GM12878 (cell line): Measurements from ENCODE around the gene PIPOX. TPM values are rescaled to one million over a fixed set of nuclear protein-coding genes. Genes with fewer than 3 reads are reported as not detected.

Experiments used
- ATAC-seq: fragments of 200-7000 bp; cut with Tn5 transposase; 3 replicates; pipeline ENCODE4 v1.9.1; 2020; ENCODE audit warnings: mild to moderate bottlenecking, moderate library complexity
- BruUV-seq: library from RNA; stranded (reverse); fragments of 400-500 nt; replicated peaks from 2 replicates; lab custom pipeline; 2021; lab: Mats Ljungman, UMichigan
- CTCF ChIA-PET: fragments of 300-600 bp; sonication (Branson Sonifier 250); formaldehyde crosslinking; extraction: SDS; loops from one replicate; lab custom pipeline; 2021; ENCODE audit warnings: inconsistent platforms; lab: Yijun Ruan, JAX
- POLR2A ChIA-PET: fragments of 350-600 bp; formaldehyde crosslinking; extraction: SDS; loops from one replicate; lab custom pipeline; 2021; ENCODE audit warnings: inconsistent platforms; lab: Charles Lee
- RAD21 ChIA-PET: fragments of 300-600 bp; sonication (Branson Sonifier 250); formaldehyde crosslinking; loops from one replicate; lab custom pipeline; 2023; ENCODE audit warnings: antibody characterized with exemption; ENCODE audit not compliant: unreplicated experiment; lab: Charles Lee
- SMC1A ChIA-PET: fragments of 300-600 bp; sonication (Branson Sonifier 250); formaldehyde crosslinking; loops from one replicate; lab custom pipeline; 2023; ENCODE audit not compliant: unreplicated experiment, uncharacterized antibody; lab: Charles Lee
- DNase-seq: peaks from one replicate; pipeline ENCODE4 v3.0.0-alpha.2; 2011; ENCODE audit warnings: low read depth, low spot score
- FAIRE-seq: peaks from 3 replicates; lab custom pipeline; 2011; peaks lifted over from hg19 to GRCh38; lab: Jason Lieb, UNC
- H2AFZ ChIP-seq: 2 replicates; pipeline ENCODE4 v1.6.0; 2011; ENCODE audit warnings: low read depth, low read length, control low read depth; ENCODE audit not compliant: control insufficient read depth
- H3K27ac ChIP-seq: 2 replicates; pipeline ENCODE4 v1.5.1; 2011; ENCODE audit warnings: control low read depth; ENCODE audit not compliant: control insufficient read depth, insufficient read depth
- H3K27me3 ChIP-seq, 2 experiments: replicated peaks in 1 of 2; 2 replicates each; pipeline versions ENCODE4 v1.6.0 to v1.6.1; 2011; ENCODE audit warnings: low read length in 1 of 2; ENCODE audit not compliant: control insufficient read depth in 2 of 2, insufficient read depth in 2 of 2
- H3K36me3 ChIP-seq, 2 experiments: 2 replicates each; pipeline ENCODE4 v1.5.1; 2011; ENCODE audit warnings: low read length in 1 of 2; ENCODE audit not compliant: control insufficient read depth in 2 of 2, insufficient read depth in 2 of 2
- H3K4me1 ChIP-seq: 2 replicates; pipeline ENCODE4 v1.6.1; 2011; ENCODE audit warnings: mild to moderate bottlenecking, low read length, moderate library complexity, mixed read lengths; ENCODE audit not compliant: control insufficient read depth, insufficient read depth
- H3K4me2 ChIP-seq: 2 replicates; pipeline ENCODE4 v1.6.0; 2011; ENCODE audit warnings: control low read depth; ENCODE audit not compliant: control insufficient read depth, insufficient read depth
- H3K4me3 ChIP-seq: fragments of 200-600 bp; sonication (generic); 2 replicates; pipeline ENCODE4 v1.5.1; 2016
- H3K79me2 ChIP-seq: 2 replicates; pipeline ENCODE4 v1.6.0; 2011; ENCODE audit warnings: low read length; ENCODE audit not compliant: control insufficient read depth, insufficient read depth
- H3K9ac ChIP-seq: 2 replicates; pipeline ENCODE4 v1.8.0; 2011; ENCODE audit warnings: low read length, control low read depth, mixed read lengths; ENCODE audit not compliant: control insufficient read depth, insufficient read depth
- H3K9me3 ChIP-seq: replicated peaks from 3 replicates; pipeline ENCODE4 v1.5.1; 2011; ENCODE audit warnings: mild to moderate bottlenecking, low read length; ENCODE audit not compliant: control insufficient read depth, insufficient read depth
- H4K20me1 ChIP-seq: 2 replicates; pipeline ENCODE4 v1.6.0; 2011; ENCODE audit not compliant: control insufficient read depth, insufficient read depth
- BCL11A ChIP-seq: IDR thresholded peaks from 2 replicates; pipeline ENCODE4 v1.6.1; 2011; ENCODE audit warnings: low read depth, low read length
- CBFB ChIP-seq: IDR thresholded peaks from 2 replicates; pipeline ENCODE4 v1.6.1; 2016; ENCODE audit warnings: antibody characterized with exemption, low read depth
- CHD2 ChIP-seq: IDR thresholded peaks from 2 replicates; pipeline ENCODE4 v1.6.1; 2011; ENCODE audit warnings: low read depth, low read length, improper control_type of control experiment, borderline replicate concordance
- CREM ChIP-seq: IDR thresholded peaks from 2 replicates; pipeline ENCODE4 v1.6.1; 2014; ENCODE audit warnings: antibody characterized with exemption, low read depth
- ESRRA ChIP-seq: IDR thresholded peaks from 2 replicates; pipeline ENCODE4 v1.6.1; 2012; ENCODE audit warnings: mild to moderate bottlenecking, low read length, improper control_type of control experiment
- EZH2 ChIP-seq: IDR thresholded peaks from 2 replicates; pipeline ENCODE4 v1.6.1; 2012; ENCODE audit warnings: low read depth, mild to moderate bottlenecking, control low read depth, inconsistent platforms, low read length, borderline replicate concordance; ENCODE audit not compliant: control insufficient read depth
- FOXK2 ChIP-seq: fragments of 450-650 bp; IDR thresholded peaks from 2 replicates; pipeline ENCODE4 v1.6.1; 2017; ENCODE audit warnings: mild to moderate bottlenecking, moderate library complexity
- HSF1 ChIP-seq: fragments of 150-350 bp; IDR thresholded peaks from 2 replicates; pipeline ENCODE4 v1.6.1; 2014; ENCODE audit warnings: mild to moderate bottlenecking, low read depth, low read length
- IKZF2 ChIP-seq, 2 experiments: fragments of 450-650 bp; IDR thresholded peaks; 2 replicates each; pipeline ENCODE4 v1.6.1; 2017; ENCODE audit warnings: mild to moderate bottlenecking in 2 of 2, moderate library complexity in 2 of 2
- KAT2A ChIP-seq: conservative IDR thresholded peaks from 2 replicates; pipeline ENCODE4 v1.6.1; 2011; ENCODE audit warnings: low read depth, low read length; ENCODE audit not compliant: control insufficient read depth
- KDM1A ChIP-seq: fragments of 200-600 bp; sonication (generic); IDR thresholded peaks from 2 replicates; pipeline ENCODE4 v1.6.1; 2016; ENCODE audit warnings: borderline replicate concordance
- PAX5 ChIP-seq: IDR thresholded peaks from 2 replicates; pipeline ENCODE4 v1.6.1; 2011; ENCODE audit warnings: low read depth, low read length, borderline replicate concordance
- PAX8 ChIP-seq: fragments of 450-650 bp; IDR thresholded peaks from 2 replicates; pipeline ENCODE4 v1.6.1; 2017; ENCODE audit warnings: mild to moderate bottlenecking, moderate library complexity
- PML ChIP-seq: IDR thresholded peaks from 2 replicates; pipeline ENCODE4 v1.6.1; 2012; ENCODE audit warnings: low read length, inconsistent platforms
- POLR2A ChIP-seq: IDR thresholded peaks from 2 replicates; pipeline ENCODE4 v1.6.1; 2011; ENCODE audit warnings: low read depth, mild to moderate bottlenecking, low read length
- RCOR1 ChIP-seq: conservative IDR thresholded peaks from 2 replicates; pipeline ENCODE4 v1.6.1; 2012; ENCODE audit warnings: low read depth, low read length, improper control_type of control experiment
- RELB ChIP-seq: fragments of 450-650 bp; IDR thresholded peaks from 2 replicates; pipeline ENCODE4 v1.6.1; 2017; ENCODE audit warnings: low read depth, mild to moderate bottlenecking, moderate library complexity
- SMC3 ChIP-seq: IDR thresholded peaks from 2 replicates; pipeline ENCODE4 v1.6.1; 2011; ENCODE audit warnings: low read length, improper control_type of control experiment, borderline replicate concordance
- SP1 ChIP-seq: IDR thresholded peaks from one replicate; pipeline ENCODE4 v1.6.1; 2011; ENCODE audit warnings: low read depth, low read length
- ZNF207 ChIP-seq: fragments of 450-650 bp; IDR thresholded peaks from 2 replicates; pipeline ENCODE4 v1.6.1; 2014; ENCODE audit warnings: antibody characterized with exemption, mild to moderate bottlenecking, borderline replicate concordance
- ZNF622 ChIP-seq: fragments of 450-650 bp; IDR thresholded peaks from 2 replicates; pipeline ENCODE4 v1.6.1; 2017; ENCODE audit warnings: mild to moderate bottlenecking, inconsistent platforms
- WGBS: methylation state at CpG from one replicate; pipeline ENCODE4 v1.1.6; 2016; ENCODE audit warnings: low lambda C conversion rate; ENCODE audit not compliant: insufficient replicate concordance, insufficient coverage; ENCODE audit errors: missing lambda C conversion rate; 5-methylcytosine and 5-hydroxymethylcytosine counted together
- in situ Hi-C: fragments of 300-500 bp; cut with MboI; formaldehyde crosslinking; loops from 9 replicates; pipeline ENCODE4 v1.14.3; 2018; ENCODE audit warnings: mixed read lengths
- intact Hi-C: fragments of 100-400 bp; cut with micrococcal nuclease; formaldehyde crosslinking; loops from one replicate; pipeline ENCODE4 v1.14.2; 2022; ENCODE audit not compliant: unreplicated experiment
- polyA plus RNA-seq, 11 experiments: library from polyadenylated mRNA; depleted of rRNA in 4 of 11; unstranded in 6 of 11; stranded (reverse) in 5 of 11; fragments of >200 nt; fragmentation: Nextera tagmentation in 4 of 11; fragmentation: Illumina TruSeq in 1 of 11; extraction: Ambion mirVana in 4 of 11; extraction: Trizol in 1 of 11; gene quantifications; 1 replicate in 1 of 11; 2 replicates in 10 of 11; pipeline versions ENCODE4 v1.2.1 to v1.2.3, GENCODE V29; 2011 to 2016; ENCODE audit warnings: inconsistent platforms in 2 of 11, missing spikeins in 2 of 11, low read depth in 1 of 11
- total RNA-seq, 4 experiments: library from RNA; depleted of rRNA in 3 of 4; stranded (reverse); fragments of >200 nt in 3 of 4; fragmentation: Illumina TruSeq in 1 of 4; extraction: Trizol in 1 of 4; gene quantifications; 2 replicates each; pipeline versions ENCODE4 v1.2.1 to v1.2.3, GENCODE V29; 2013 to 2021

Gene PIPOX
- total and polyA plus RNA-seq, 10 of the 15 experiments (the other 5 are each of a cell fraction or from before 2014, with no cell fraction given): 0.22 to 1.4 (median 0.56) TPM; not detected in 1

GRCh38 chr17:29073520-29073919, 30.6 kb downstream of the PIPOX start (continued):
- no peak for TF ChIP-seq HSF1
- no peak for TF ChIP-seq SP1
- no peak for TF ChIP-seq KAT2A
- no peak for TF ChIP-seq PML
- TF ChIP-seq FOXK2: no peak
- no peak for TF ChIP-seq BCL11A

GRCh38 chr17:29074488-29074887, 31.5 kb downstream of the PIPOX start:
- BruUV-seq: no TSS peak
- H3K79me2 ChIP-seq: no peaks in the 10 kb centered on the region
- H3K9ac ChIP-seq: no peak overlapping the region
- DNase-seq (no peak), ATAC-seq (no peak), FAIRE-seq (no peak)
- no peak overlapping the region for H3K4me2 ChIP-seq
- intact Hi-C loops: no loop called here
- no peaks in the 10 kb centered on the region for H4K20me1 ChIP-seq
- ChIA-PET SMC1A (no interaction called here), RAD21 (no interaction called here), CTCF (no interaction called here), POLR2A (no interaction called here)
- H2AFZ ChIP-seq: no peak overlapping the region
- no peak overlapping the region for H3K4me3 ChIP-seq
- H3K4me1 ChIP-seq: no peaks in the 10 kb centered on the region
- no peaks in the 10 kb centered on the region for H3K27me3 ChIP-seq
- H3K27ac ChIP-seq: no peak overlapping the region
- in situ Hi-C loops: no loop called here
- H3K9me3 ChIP-seq: no peaks in the 10 kb centered on the region
- peaks cover 0 to 3% of the 10 kb centered on the region in 2 experiments; a peak in 2 of 4 replicates for H3K36me3 ChIP-seq
- 84% methylated on average over 12 of the region's 12 CpGs for WGBS
- TF ChIP-seq ZNF207: no peak
- TF ChIP-seq PAX5: no peak
- TF ChIP-seq RELB: no peak
- TF ChIP-seq EZH2: no peak
- TF ChIP-seq ESRRA: no peak
- TF ChIP-seq CREM: no peak
- no peak for TF ChIP-seq POLR2A
- no peak for TF ChIP-seq KDM1A
- TF ChIP-seq CBFB: no peak
- TF ChIP-seq ZNF622: no peak
- TF ChIP-seq RCOR1: no peak
- TF ChIP-seq SMC3: no peak
- no peak for TF ChIP-seq IKZF2 (IDR thresholded peaks at IDR 0.05)
- TF ChIP-seq CHD2: no peak
- TF ChIP-seq BCL11A: no peak
- no peak for TF ChIP-seq PAX8
